HG03108 (cell line): Measurements from ENCODE around the gene LYRM4.

Experiments
- ATAC-seq: cut with Tn5 transposase; IDR thresholded peaks from one replicate; pipeline ENCODE4 v1.9.1; 2021; ENCODE audit warnings: moderate library complexity; ENCODE audit not compliant: unreplicated experiment

The LYRM4 gene

DNA sequence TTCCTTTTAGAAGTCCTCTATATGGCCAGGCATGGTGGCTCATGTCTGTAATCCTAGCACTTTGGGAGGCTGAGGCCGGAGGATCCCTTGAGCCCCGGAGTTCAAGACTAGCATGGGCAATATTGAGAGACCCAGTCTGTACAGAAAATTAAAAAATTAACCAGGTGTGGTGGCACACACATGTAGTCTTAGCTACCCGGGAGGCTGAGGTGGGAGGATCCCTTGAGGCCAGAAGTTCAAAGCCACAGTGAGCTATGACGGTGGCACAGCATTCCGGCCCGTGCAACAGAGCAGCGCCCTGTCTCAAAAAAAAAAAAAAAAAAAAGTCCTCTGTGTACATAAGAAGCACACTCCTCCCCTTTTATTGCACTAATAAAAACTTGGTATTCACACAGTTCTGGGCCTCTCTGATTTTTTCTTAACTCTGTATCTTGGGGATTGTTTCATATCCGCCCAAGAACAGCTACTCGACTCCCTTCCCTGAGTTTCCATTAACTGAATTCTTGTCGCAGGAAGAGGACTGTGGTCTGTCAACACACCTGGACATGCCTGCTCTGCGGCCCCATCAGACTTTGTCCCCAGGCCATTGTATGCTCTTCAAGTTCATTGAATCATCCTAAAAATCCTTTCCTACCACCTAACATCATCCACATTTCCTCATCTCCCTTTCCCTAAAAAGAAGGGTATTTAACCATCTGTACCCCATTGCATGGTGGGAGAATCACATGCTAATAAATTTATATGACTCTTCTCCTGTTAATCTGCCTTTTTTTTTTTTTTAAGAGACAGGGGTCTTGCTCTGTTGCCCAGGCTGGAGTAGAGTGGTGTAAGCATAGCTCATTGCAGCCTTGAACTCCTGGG lies 201.5 kb downstream of the LYRM4 start:
- no peak for ATAC-seq
